B cell (primary cell): ENCODE data around the gene MAEA. TPM values are rescaled to one million over a fixed set of nuclear protein-coding genes. Genes with fewer than 3 reads are reported as not detected.

Experiments used
- ATAC-seq: fragments of 200-7000 bp; cut with Tn5 transposase; one replicate; pipeline ENCODE4 v1.10.0; 2021; ENCODE audit warnings: low read depth, mild to moderate bottlenecking, moderate number of reproducible peaks, moderate library complexity
- CTCF ChIA-PET: fragments of 350-600 bp; sonication (Branson Sonifier 250); formaldehyde crosslinking; loops from one replicate; lab custom pipeline; 2021; ENCODE audit warnings: antibody characterized with exemption, inconsistent platforms; lab: Charles Lee
- POLR2A ChIA-PET: fragments of 350-600 bp; sonication (Branson Sonifier 250); formaldehyde crosslinking; loops from one replicate; lab custom pipeline; 2021; ENCODE audit warnings: antibody characterized with exemption; lab: Charles Lee
- DNase-seq: peaks from one replicate; pipeline ENCODE4 v3.0.0; 2013
- H2AFZ ChIP-seq: 2 replicates; pipeline ENCODE4 v1.6.1; 2012; ENCODE audit warnings: mild to moderate bottlenecking, low read depth, low read length; ENCODE audit not compliant: insufficient read depth, poor library complexity, severe bottlenecking
- H3K27ac ChIP-seq, 2 donors: 1 replicate in 1 of 2; 2 replicates in 1 of 2; pipeline ENCODE4 v1.5.1; 2012 to 2013; ENCODE audit warnings: low read length in 2 of 2, mild to moderate bottlenecking in 2 of 2, moderate library complexity in 1 of 2
- H3K27me3 ChIP-seq, 4 experiments: fragments of 200-600 bp in 1 of 4; sonication (generic) in 1 of 4; replicated peaks in 1 of 4; 1 replicate in 2 of 4; 2 replicates in 2 of 4; pipeline versions ENCODE4 v1.6.1 to v1.7.0; 2013 to 2016; ENCODE audit warnings: low read length in 3 of 4, mild to moderate bottlenecking in 2 of 4, mixed read lengths in 1 of 4, moderate library complexity in 1 of 4; ENCODE audit not compliant: insufficient read depth in 4 of 4, control insufficient read depth in 3 of 4; ENCODE audit errors: control extremely low read depth in 1 of 4
- H3K36me3 ChIP-seq, 2 experiments: replicated peaks in 1 of 2; 1 replicate in 1 of 2; 2 replicates in 1 of 2; pipeline versions ENCODE4 v1.6.1 to v1.7.1; 2013; ENCODE audit warnings: low read length in 1 of 2; ENCODE audit not compliant: insufficient read depth in 2 of 2, control insufficient read depth in 1 of 2; ENCODE audit errors: control extremely low read depth in 1 of 2, extremely low read depth in 1 of 2
- H3K4me1 ChIP-seq, 2 donors: fragments of 200-600 bp in 1 of 2; sonication (generic) in 1 of 2; 1 replicate in 1 of 2; 2 replicates in 1 of 2; pipeline versions ENCODE4 v1.5.1 to v1.6.1; 2013 to 2017; ENCODE audit warnings: low read length in 2 of 2; ENCODE audit not compliant: control insufficient read depth in 2 of 2, insufficient read depth in 2 of 2
- H3K4me2 ChIP-seq: replicated peaks from 2 replicates; pipeline ENCODE3; 2012; ENCODE audit warnings: mild to moderate bottlenecking, low read depth, low read length; ENCODE audit not compliant: poor library complexity, severe bottlenecking
- H3K4me3 ChIP-seq, 5 experiments: fragments of 200-600 bp in 1 of 5; sonication (generic) in 1 of 5; 1 replicate in 3 of 5; 2 replicates in 2 of 5; pipeline versions ENCODE4 v1.5.1 to v1.7.0; 2011 to 2016; ENCODE audit warnings: low read length in 4 of 5, mild to moderate bottlenecking in 4 of 5, low read depth in 2 of 5, control low read depth in 1 of 5, moderate library complexity in 1 of 5; ENCODE audit not compliant: insufficient read depth in 1 of 5; ENCODE audit errors: control extremely low read depth in 1 of 5, extremely low read depth in 1 of 5
- H3K79me2 ChIP-seq: fragments of 200-600 bp; sonication (generic); one replicate; pipeline ENCODE4 v1.6.0; 2016; ENCODE audit warnings: low read length; ENCODE audit not compliant: control insufficient read depth, insufficient read depth
- H3K9ac ChIP-seq: fragments of 200-600 bp; sonication (generic); 2 replicates; pipeline ENCODE4 v1.6.1; 2017; ENCODE audit warnings: mild to moderate bottlenecking, low read length, moderate library complexity
- H3K9me3 ChIP-seq, 3 donors: one replicate each; pipeline versions ENCODE4 v1.6.1 to v1.7.1; 2013; ENCODE audit warnings: low read length in 2 of 3; ENCODE audit not compliant: control insufficient read depth in 2 of 3, insufficient read depth in 1 of 3; ENCODE audit errors: control extremely low read depth in 1 of 3
- H4K20me1 ChIP-seq: 2 replicates; pipeline ENCODE4 v1.6.0; 2012; ENCODE audit warnings: mild to moderate bottlenecking, low read length; ENCODE audit not compliant: insufficient read depth, control insufficient read depth, poor library complexity, severe bottlenecking
- H3K27ac Mint-ChIP-seq: one replicate; pipeline ENCODE4 v1.8.0; 2021; ENCODE audit warnings: mixed read lengths
- H3K27me3 Mint-ChIP-seq: one replicate; pipeline ENCODE4 v1.8.0; 2021; ENCODE audit warnings: mixed read lengths
- H3K4me1 Mint-ChIP-seq: one replicate; pipeline ENCODE4 v1.8.0; 2021; ENCODE audit warnings: mixed read lengths
- H3K4me3 Mint-ChIP-seq: one replicate; pipeline ENCODE4 v1.8.0; 2021; ENCODE audit warnings: mixed read lengths
- H3K9me3 Mint-ChIP-seq: one replicate; pipeline ENCODE4 v1.8.0; 2022; ENCODE audit warnings: mixed read lengths; ENCODE audit not compliant: insufficient read depth
- CTCF ChIP-seq: fragments of 200-600 bp; IDR thresholded peaks from one replicate; pipeline ENCODE4 v1.8.0; 2022; ENCODE audit warnings: antibody characterized with exemption, mild to moderate bottlenecking
- EZH2 ChIP-seq: IDR thresholded peaks from 2 replicates; pipeline ENCODE4 v1.6.1; 2012; ENCODE audit warnings: borderline replicate concordance, low read depth, mild to moderate bottlenecking, moderate library complexity, low read length; ENCODE audit not compliant: insufficient read depth, poor library complexity, severe bottlenecking
- WGBS: methylation state at CpG from one replicate; pipeline ENCODE4 v1.1.5; 2013; ENCODE audit warnings: missing lambda C conversion rate; ENCODE audit not compliant: insufficient coverage; 5-methylcytosine and 5-hydroxymethylcytosine counted together
- intact Hi-C: fragments of 100-400 bp; cut with micrococcal nuclease; formaldehyde crosslinking; loops from one replicate; pipeline ENCODE4 v1.10.0; 2022
- polyA plus RNA-seq: library from polyadenylated mRNA; depleted of rRNA; stranded (reverse); fragments of >200 nt; gene quantifications from 2 replicates; pipeline ENCODE4 v1.2.3, GENCODE V29; 2012
- total RNA-seq, 2 donors: library from RNA; stranded (reverse); fragments of 120-200 nt in 1 of 2; gene quantifications; 1 replicate in 1 of 2; 2 replicates in 1 of 2; pipeline versions ENCODE4 v1.2.3 to v1.2.4, GENCODE V29; 2013 to 2022

The MAEA gene
- total and polyA plus RNA-seq, 2 donors (not counting 1 experiment from before 2014, with no cell fraction given) = 106 to 107 TPM

- H3K27me3 Mint-ChIP-seq = no peaks in the 10 kb centered on the region
- H3K36me3 ChIP-seq = peaks cover 0 to 7% of the 10 kb centered on the region in 2 experiments
- peak within 1 kb of the TSS; percentile 85 for H2AFZ ChIP-seq
- no peaks in the 10 kb centered on the region for H3K9me3 Mint-ChIP-seq
- CTCF ChIA-PET = interaction anchor here (0.5 to 2.5 kb wide), 8 partner anchors 9 to 604 kb away, joined by 3 to 23 read pairs (median 8); partner anchors contain the start of gene CTBP1
- POLR2A ChIA-PET = interaction anchor here (0.7 to 3.0 kb wide), 4 partner anchors 57 to 179 kb away, joined by 3 to 41 read pairs (median 10); partner anchors contain the start of genes CTBP1 and MAEA
- H3K27ac ChIP-seq = peak within 1 kb of the TSS; percentile 91
- no peaks in the 10 kb centered on the region for H4K20me1 ChIP-seq
- peak within 1 kb of the TSS; percentile 93 for H3K4me3 Mint-ChIP-seq
- under 1% methylated on average over 76 of the region's 76 CpGs for WGBS
- peaks cover 33% of the 10 kb centered on the region for H3K4me1 Mint-ChIP-seq
- ATAC-seq (peak; percentile 90), DNase-seq (peak; percentile 100)
- peaks cover 15 to 26% of the 10 kb centered on the region in 2 donors for H3K4me1 ChIP-seq
- intact Hi-C loops = loop anchor here (1.0 to 2.0 kb wide), 7 partner anchors 58 to 566 kb away; partner anchors contain the start of genes FGFRL1 and MAEA
- no peaks in the 10 kb centered on the region for H3K9me3 ChIP-seq
- H3K4me2 ChIP-seq = peak within 1 kb of the TSS; percentile 96
- H3K4me3 ChIP-seq = peak within 1 kb of the TSS; percentile 23 to 86 (median 82)
- H3K9ac ChIP-seq = peak within 1 kb of the TSS; percentile 84
- H3K79me2 ChIP-seq = peaks cover 12% of the 10 kb centered on the region
- TF ChIP-seq CTCF (no peak), EZH2 (no peak)
- H3K27me3 ChIP-seq = no peaks in the 10 kb centered on the region
- H3K27ac Mint-ChIP-seq = peak within 1 kb of the TSS; percentile 96
Observed at GRCh38 chr4:1346781-1347409, 57.2 kb downstream of the MAEA start, which contains the start of gene UVSSA. UVSSA (plus strand) TSS chr4:1347208; CDS start chr4:1348092, 884 bp downstream.
